Trophoblast cell (in vitro differentiated cells and primary cell): Measurements from ENCODE around the gene MMP14.
"Not testable (repeated sequence)": the region's sequence is repeated elsewhere in the genome, so short reads cannot be mapped to it uniquely, and the experiment has no call there.

ENCODE experiments used
- DNase-seq, 2 donors: peaks; one replicate each; pipeline ENCODE4 v3.0.0-alpha.2; 2016
- H2AFZ ChIP-seq: 2 replicates; pipeline ENCODE4 v1.6.1; 2013; ENCODE audit warnings: low read length, moderate library complexity, mild to moderate bottlenecking; ENCODE audit not compliant: insufficient read depth, poor library complexity
- H2AK5ac ChIP-seq: 2 replicates; pipeline ENCODE4 v1.6.1; 2013; ENCODE audit warnings: mild to moderate bottlenecking, low read length
- H2BK120ac ChIP-seq: 2 replicates; pipeline ENCODE4 v1.6.1; 2013; ENCODE audit warnings: low read length, mild to moderate bottlenecking, moderate library complexity; ENCODE audit not compliant: insufficient read depth, poor library complexity
- H2BK12ac ChIP-seq: 2 replicates; pipeline ENCODE4 v1.6.1; 2013; ENCODE audit warnings: mild to moderate bottlenecking, low read length, moderate library complexity
- H2BK5ac ChIP-seq: 2 replicates; pipeline ENCODE4 v1.6.1; 2013; ENCODE audit warnings: low read length, low read depth, moderate library complexity, mild to moderate bottlenecking; ENCODE audit not compliant: poor library complexity
- H3K14ac ChIP-seq: 2 replicates; pipeline ENCODE4 v1.6.1; 2013; ENCODE audit warnings: mild to moderate bottlenecking, low read length
- H3K18ac ChIP-seq: 2 replicates; pipeline ENCODE4 v1.6.1; 2013; ENCODE audit warnings: mild to moderate bottlenecking, low read length
- H3K23ac ChIP-seq: 2 replicates; pipeline ENCODE4 v1.6.1; 2013; ENCODE audit warnings: low read length
- H3K27ac ChIP-seq: 2 replicates; pipeline ENCODE4 v1.5.1; 2013; ENCODE audit warnings: low read depth, mild to moderate bottlenecking, inconsistent platforms, low read length, moderate library complexity
- H3K27me3 ChIP-seq: 2 replicates; pipeline ENCODE4 v1.6.1; 2013; ENCODE audit warnings: inconsistent platforms, mild to moderate bottlenecking, low read length, moderate library complexity; ENCODE audit not compliant: insufficient read depth
- H3K36me3 ChIP-seq, 2 experiments: 1 replicate in 1 of 2; 2 replicates in 1 of 2; pipeline ENCODE4 v1.6.1; 2013; ENCODE audit warnings: low read length in 2 of 2, mild to moderate bottlenecking in 2 of 2, moderate library complexity in 1 of 2; ENCODE audit not compliant: insufficient read depth in 2 of 2, control insufficient read depth in 1 of 2
- H3K4ac ChIP-seq: 2 replicates; pipeline ENCODE4 v1.6.1; 2013; ENCODE audit warnings: low read depth, mild to moderate bottlenecking, low read length, moderate library complexity
- H3K4me1 ChIP-seq, 2 experiments: 1 replicate in 1 of 2; 2 replicates in 1 of 2; pipeline ENCODE4 v1.6.1; 2013; ENCODE audit warnings: low read length in 2 of 2, mild to moderate bottlenecking in 2 of 2, moderate library complexity in 1 of 2; ENCODE audit not compliant: insufficient read depth in 2 of 2, control insufficient read depth in 1 of 2
- H3K4me2 ChIP-seq: 2 replicates; pipeline ENCODE4 v1.6.1; 2013; ENCODE audit warnings: inconsistent platforms, mild to moderate bottlenecking, low read length, moderate library complexity
- H3K4me3 ChIP-seq: 2 replicates; pipeline ENCODE4 v1.5.1; 2013; ENCODE audit warnings: mild to moderate bottlenecking, low read depth, low read length, inconsistent platforms
- H3K79me1 ChIP-seq: one replicate; pipeline ENCODE4 v1.6.1; 2013; ENCODE audit warnings: low read length
- H3K79me2 ChIP-seq: 2 replicates; pipeline ENCODE4 v1.6.1; 2013; ENCODE audit warnings: low read length, mild to moderate bottlenecking; ENCODE audit not compliant: control insufficient read depth, insufficient read depth, poor library complexity
- H3K9ac ChIP-seq: 2 replicates; pipeline ENCODE4 v1.6.1; 2013; ENCODE audit warnings: mild to moderate bottlenecking, low read length
- H3K9me3 ChIP-seq: 2 replicates; pipeline ENCODE4 v1.6.1; 2013; ENCODE audit warnings: low read depth, mild to moderate bottlenecking, control low read depth, inconsistent platforms, low read length; ENCODE audit not compliant: insufficient read depth
- H4K12ac ChIP-seq: 2 replicates; pipeline ENCODE4 v1.6.1; 2013; ENCODE audit warnings: low read depth, mild to moderate bottlenecking, low read length, moderate library complexity
- H4K8ac ChIP-seq: 2 replicates; pipeline ENCODE4 v1.6.1; 2013; ENCODE audit warnings: low read depth, mild to moderate bottlenecking, low read length, moderate library complexity
- H4K91ac ChIP-seq: one replicate; pipeline ENCODE4 v1.6.1; 2013; ENCODE audit warnings: low read depth, mild to moderate bottlenecking, low read length, moderate library complexity
- WGBS: extraction: QIAGEN DNeasy Blood & Tissue Kit; methylation state at CpG from one replicate; pipeline ENCODE4 v1.1.7; 2013; ENCODE audit warnings: missing lambda C conversion rate; ENCODE audit not compliant: insufficient read length, insufficient coverage; ENCODE audit errors: extremely low coverage; 5-methylcytosine and 5-hydroxymethylcytosine counted together

The MMP14 gene

DNA sequence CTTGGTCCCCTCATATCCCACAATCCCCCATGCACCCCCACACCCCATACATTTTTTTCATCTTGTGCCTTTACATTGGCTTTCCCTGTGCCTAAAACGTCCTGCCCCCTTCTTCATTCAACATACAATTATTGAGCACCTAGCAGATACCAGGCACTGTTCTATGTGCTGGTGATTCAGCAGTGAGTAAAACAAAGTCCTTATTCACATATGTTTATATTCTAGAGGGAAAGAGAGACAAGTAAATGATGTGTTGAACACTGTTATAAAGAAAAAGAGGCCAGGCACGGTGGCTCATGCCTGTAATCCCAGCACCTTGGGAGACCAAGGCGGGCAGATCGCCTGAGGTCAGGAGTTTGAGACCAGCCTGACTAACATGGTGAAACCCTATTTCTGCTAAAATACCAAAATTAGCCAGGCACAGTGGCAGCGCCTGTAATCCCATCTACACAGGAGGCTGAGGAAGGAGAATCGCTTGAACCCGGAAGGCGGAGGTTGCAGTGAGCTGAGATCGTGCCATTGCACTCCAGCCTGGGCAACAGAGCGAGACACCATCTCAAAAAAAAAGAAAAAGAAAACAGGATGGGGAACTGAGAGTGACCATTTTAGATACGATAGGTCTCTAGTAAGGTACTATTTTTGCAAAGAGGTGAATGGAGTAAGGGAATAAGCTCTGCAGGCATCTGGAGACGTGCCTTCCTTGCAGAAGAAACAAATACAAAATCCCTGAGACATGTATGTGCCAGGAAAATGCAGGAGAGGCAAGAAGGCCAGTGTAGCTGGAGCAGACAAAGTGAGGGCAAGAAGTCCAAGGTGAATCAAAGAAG is 33.3 kb upstream of the MMP14 start:
- Histone ChIP-seq H2AFZ (no peak overlapping the region), H3K4ac (no peak overlapping the region), H4K8ac (no peak overlapping the region), H2AK5ac (no peak overlapping the region), H3K79me2 (peaks cover 2% of the 10 kb centered on the region), H4K91ac (no peak overlapping the region), H3K4me3 (no peak overlapping the region), H4K12ac (no peak overlapping the region), H3K9me3 (peaks cover 3% of the 10 kb centered on the region), H3K14ac (no peak overlapping the region), H2BK5ac (no peak overlapping the region), H3K9ac (no peak overlapping the region), H3K4me1 (peaks cover 5 to 19% of the 10 kb centered on the region in 2 experiments), H2BK120ac (no peak overlapping the region), H3K79me1 (peaks cover 11% of the 10 kb centered on the region), H3K18ac (no peak overlapping the region), H3K27ac (no peak overlapping the region), H3K36me3 (no peaks in the 10 kb centered on the region), H3K4me2 (no peak overlapping the region), H2BK12ac (no peak overlapping the region), H3K23ac (no peak overlapping the region), H3K27me3 (no peaks in the 10 kb centered on the region)
- no peak for DNase-seq
- no CpG with 5 or more reads among the region's 12 CpGs for WGBS

DNA sequence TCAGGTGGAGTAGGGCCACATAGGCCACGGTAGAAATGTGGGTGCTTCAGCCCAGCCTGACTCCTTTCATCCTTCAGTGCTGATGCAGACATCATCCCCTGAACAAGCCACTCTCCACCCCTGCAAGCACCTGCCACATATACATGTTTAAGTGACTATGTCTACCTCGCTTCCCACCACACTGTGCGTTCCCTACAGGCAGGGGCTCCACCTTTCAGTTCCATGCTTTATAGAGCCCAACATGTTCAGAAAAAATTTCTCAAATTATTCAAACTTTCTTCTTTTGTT is 32.8 kb upstream of the MMP14 start:
- Histone ChIP-seq H3K9ac (no peak overlapping the region), H2BK5ac (no peak overlapping the region), H2BK12ac (no peak overlapping the region), H3K18ac (no peak overlapping the region), H3K4me3 (no peak overlapping the region), H2BK120ac (no peak overlapping the region), H3K79me2 (peaks cover 2% of the 10 kb centered on the region), H4K8ac (no peak overlapping the region), H4K91ac (no peak overlapping the region), H3K14ac (no peak overlapping the region), H3K4me1 (peaks cover 5 to 17% of the 10 kb centered on the region in 2 experiments), H2AK5ac (no peak overlapping the region), H3K4ac (no peak overlapping the region), H3K79me1 (peaks cover 11% of the 10 kb centered on the region), H3K27ac (no peak overlapping the region), H3K23ac (no peak overlapping the region), H3K27me3 (no peaks in the 10 kb centered on the region), H3K36me3 (no peaks in the 10 kb centered on the region), H3K9me3 (peaks cover 3% of the 10 kb centered on the region), H3K4me2 (no peak overlapping the region), H2AFZ (no peak overlapping the region), H4K12ac (no peak overlapping the region)
- no peak for DNase-seq
- no CpG with 5 or more reads among the region's 3 CpGs for WGBS

DNA sequence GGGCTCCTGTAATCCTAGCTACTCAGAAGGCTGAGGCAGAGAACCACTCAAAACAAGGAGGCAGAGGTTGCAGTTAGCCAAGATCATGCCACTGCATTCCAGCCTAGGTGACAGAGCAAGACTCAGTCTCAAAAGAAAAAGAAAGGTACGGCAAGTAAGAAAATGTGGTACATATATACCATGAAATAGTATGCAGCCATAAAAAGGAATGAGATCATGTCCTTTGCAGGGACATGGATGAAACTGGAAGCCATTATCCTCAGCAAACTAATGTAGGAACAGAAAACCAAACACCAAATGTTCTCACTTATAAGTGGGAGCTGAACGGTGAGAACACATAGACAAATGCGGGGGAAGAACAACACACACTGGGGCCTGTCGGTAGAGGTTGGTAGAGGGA is 31.1 kb upstream of the MMP14 start:
- not testable (repeated sequence) for H4K8ac ChIP-seq, H2AK5ac ChIP-seq, H3K4me2 ChIP-seq, H4K91ac ChIP-seq, H3K79me2 ChIP-seq, H3K23ac ChIP-seq, H3K4ac ChIP-seq, H2BK120ac ChIP-seq, H3K4me3 ChIP-seq, H3K27me3 ChIP-seq, H4K12ac ChIP-seq, H3K9me3 ChIP-seq, H3K27ac ChIP-seq, H3K14ac ChIP-seq, H3K36me3 ChIP-seq, H3K9ac ChIP-seq, H2AFZ ChIP-seq, H2BK12ac ChIP-seq, DNase-seq, H2BK5ac ChIP-seq, H3K18ac ChIP-seq
- Histone ChIP-seq H3K79me1 (peaks cover 11% of the 10 kb centered on the region), H3K4me1 (peaks cover 3 to 15% of the 10 kb centered on the region in 2 experiments)
- no CpG with 5 or more reads among the region's 4 CpGs for WGBS

DNA sequence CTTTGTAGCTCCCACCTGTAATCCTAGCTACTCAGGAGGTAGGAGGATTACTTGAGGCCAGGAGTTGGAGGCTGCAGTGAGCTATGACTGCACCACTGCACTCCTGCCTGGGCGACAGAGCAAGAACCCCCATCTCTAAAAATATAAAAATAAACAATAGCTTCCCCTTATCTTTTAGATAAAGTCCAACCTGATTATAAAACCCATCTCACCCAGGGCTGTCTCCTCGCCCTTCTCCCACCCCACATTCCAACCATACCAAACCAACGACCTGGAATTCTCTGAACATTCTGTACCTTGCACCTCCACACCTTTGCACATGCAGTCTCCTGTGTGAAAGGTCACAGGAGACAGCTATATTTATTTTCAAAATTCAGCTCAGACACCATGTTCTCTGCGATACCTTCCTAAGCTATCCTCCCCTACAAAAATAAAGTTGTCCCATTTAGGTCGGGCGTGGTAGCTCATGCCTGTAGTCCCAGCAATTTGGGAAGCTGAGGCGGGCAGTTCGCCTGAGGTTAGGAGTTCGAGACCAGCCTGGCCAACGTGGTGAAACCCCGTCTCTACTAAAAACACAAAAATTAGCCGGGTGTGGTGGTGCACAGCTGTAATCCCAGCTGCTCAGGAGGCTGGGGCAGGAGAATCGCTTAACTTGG is 28.8 kb upstream of the MMP14 start:
- H3K79me2 ChIP-seq = peaks cover 2% of the 10 kb centered on the region
- no peak overlapping the region for H3K4me3 ChIP-seq
- H4K8ac ChIP-seq = peak overlapping the region; percentile 43
- peak overlapping the region; percentile 91 for H2BK12ac ChIP-seq
- peaks cover 3 to 15% of the 10 kb centered on the region in 2 experiments for H3K4me1 ChIP-seq
- H4K91ac ChIP-seq = peak overlapping the region; percentile 66
- peak overlapping the region; percentile 86 for H2BK5ac ChIP-seq
- WGBS = no CpG with 5 or more reads among the region's 13 CpGs
- H3K18ac ChIP-seq = no peak overlapping the region
- H3K9me3 ChIP-seq = peaks cover 1% of the 10 kb centered on the region
- peak overlapping the region; percentile 7 for H3K14ac ChIP-seq
- no peak for DNase-seq
- peak overlapping the region; percentile 71 for H2BK120ac ChIP-seq
- H3K27me3 ChIP-seq = no peaks in the 10 kb centered on the region
- no peak overlapping the region for H2AK5ac ChIP-seq
- H3K36me3 ChIP-seq = no peaks in the 10 kb centered on the region
- H3K23ac ChIP-seq = no peak overlapping the region
- H3K27ac ChIP-seq = peak overlapping the region; percentile 68
- H3K79me1 ChIP-seq = peaks cover 11% of the 10 kb centered on the region
- H3K4ac ChIP-seq = peak overlapping the region; percentile 37
- H4K12ac ChIP-seq = no peak overlapping the region
- H3K9ac ChIP-seq = no peak overlapping the region
- H3K4me2 ChIP-seq = peak overlapping the region; percentile 6
- H2AFZ ChIP-seq = no peak overlapping the region
